ENCODE measurements around the gene LMLN. TPM values are rescaled to one million over a fixed set of nuclear protein-coding genes. Genes with fewer than 3 reads are reported as not detected.

LMLN gene
- total RNA-seq, 1 donor: 6.5 TPM

Small RNA genes within 50 kb of the gene (small RNA-seq; reads per million reads assigned to genes)
- gene RNU6-621P (not detected), gene RNU6-821P (not detected)

Other genes with a start within 250 kb of the LMLN start
- 26.4 and 28.1 TPM in 2 replicates for gene RUBCN, start 223.3 kb upstream of the LMLN start, total RNA-seq
- 43.5 and 58.3 TPM in 2 replicates for gene FYTTD1, start 210.3 kb upstream of the LMLN start, total RNA-seq
- 96.3 and 149 TPM in 2 replicates for gene LRCH3, start 169.0 kb upstream of the LMLN start, total RNA-seq
- 453 and 600 TPM in 2 replicates for gene RPL35A, start 10.0 kb upstream of the LMLN start, total RNA-seq

All from fibroblast of villous mesenchyme (primary cell).